ENCODE measurements around the gene SLC29A3.

DNA sequence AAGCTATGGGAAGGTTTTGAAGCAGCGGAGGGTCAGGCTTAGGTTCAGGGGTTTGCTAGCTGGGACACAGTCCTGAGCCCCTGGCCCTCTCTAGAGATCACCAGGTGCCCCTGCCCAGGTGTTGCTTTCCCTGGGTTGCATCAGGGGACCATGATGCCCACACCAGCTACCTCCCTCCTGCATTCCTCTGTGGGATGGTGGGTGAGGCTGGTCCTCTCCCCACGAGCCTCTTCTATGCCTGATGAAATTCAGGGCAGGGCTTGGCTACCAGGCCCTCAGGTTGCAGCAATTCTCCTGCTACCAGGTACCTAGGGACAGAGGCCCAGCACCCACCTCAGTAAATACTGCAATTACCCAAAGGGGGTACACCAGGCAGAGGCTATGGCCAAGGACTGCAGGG is 10.8 kb upstream of the SLC29A3 start:
- TF ChIP-seq, protein P1, sequence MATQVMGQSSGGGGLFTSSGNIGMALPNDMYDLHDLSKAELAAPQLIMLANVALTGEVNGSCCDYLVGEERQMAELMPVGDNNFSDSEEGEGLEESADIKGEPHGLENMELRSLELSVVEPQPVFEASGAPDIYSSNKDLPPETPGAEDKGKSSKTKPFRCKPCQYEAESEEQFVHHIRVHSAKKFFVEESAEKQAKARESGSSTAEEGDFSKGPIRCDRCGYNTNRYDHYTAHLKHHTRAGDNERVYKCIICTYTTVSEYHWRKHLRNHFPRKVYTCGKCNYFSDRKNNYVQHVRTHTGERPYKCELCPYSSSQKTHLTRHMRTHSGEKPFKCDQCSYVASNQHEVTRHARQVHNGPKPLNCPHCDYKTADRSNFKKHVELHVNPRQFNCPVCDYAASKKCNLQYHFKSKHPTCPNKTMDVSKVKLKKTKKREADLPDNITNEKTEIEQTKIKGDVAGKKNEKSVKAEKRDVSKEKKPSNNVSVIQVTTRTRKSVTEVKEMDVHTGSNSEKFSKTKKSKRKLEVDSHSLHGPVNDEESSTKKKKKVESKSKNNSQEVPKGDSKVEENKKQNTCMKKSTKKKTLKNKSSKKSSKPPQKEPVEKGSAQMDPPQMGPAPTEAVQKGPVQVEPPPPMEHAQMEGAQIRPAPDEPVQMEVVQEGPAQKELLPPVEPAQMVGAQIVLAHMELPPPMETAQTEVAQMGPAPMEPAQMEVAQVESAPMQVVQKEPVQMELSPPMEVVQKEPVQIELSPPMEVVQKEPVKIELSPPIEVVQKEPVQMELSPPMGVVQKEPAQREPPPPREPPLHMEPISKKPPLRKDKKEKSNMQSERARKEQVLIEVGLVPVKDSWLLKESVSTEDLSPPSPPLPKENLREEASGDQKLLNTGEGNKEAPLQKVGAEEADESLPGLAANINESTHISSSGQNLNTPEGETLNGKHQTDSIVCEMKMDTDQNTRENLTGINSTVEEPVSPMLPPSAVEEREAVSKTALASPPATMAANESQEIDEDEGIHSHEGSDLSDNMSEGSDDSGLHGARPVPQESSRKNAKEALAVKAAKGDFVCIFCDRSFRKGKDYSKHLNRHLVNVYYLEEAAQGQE (IDR thresholded peaks at IDR 0.05; ENCODE audit: insufficient read depth in 1 of 2, low read depth in 2 of 2, low read length in 2 of 2): no peak
- TF ChIP-seq TAF1 (IDR thresholded peaks at IDR 0.05; ENCODE audit: borderline replicate concordance, insufficient read depth, low read length) (no peak), SIN3A (IDR thresholded peaks at IDR 0.05; ENCODE audit: borderline replicate concordance, insufficient read depth, low read length) (no peak), POLR2AphosphoS5 (IDR thresholded peaks at IDR 0.05; ENCODE audit: low read depth, low read length) (no peak), FOXP2 (optimal IDR thresholded peaks at IDR 0.05; ENCODE audit: borderline replicate concordance, extremely low read depth, extremely low read length, insufficient read depth) (no peak)

All from PFSK-1 (cell line).